GM12891 (cell line): ENCODE data around the gene TLR9.
"Not testable (repeated sequence)": the region's sequence is repeated elsewhere in the genome, so short reads cannot be mapped to it uniquely, and the experiment has no call there.

Source experiments
- DNase-seq: peaks from one replicate; pipeline ENCODE4 v3.0.0; 2011; ENCODE audit warnings: low spot score; ENCODE audit not compliant: insufficient read length
- FAIRE-seq: peaks from 2 replicates; lab custom pipeline; 2011; peaks lifted over from hg19 to GRCh38; lab: Jason Lieb, UNC
- PAX5 ChIP-seq: IDR thresholded peaks from 2 replicates; pipeline ENCODE4 v1.6.1; 2011; ENCODE audit warnings: low read length, moderate library complexity, mild to moderate bottlenecking; ENCODE audit not compliant: insufficient read depth, severe bottlenecking
- POLR2A ChIP-seq: IDR thresholded peaks from 2 replicates; pipeline ENCODE4 v1.6.1; 2011; ENCODE audit warnings: low read depth, low read length, control low read depth
- POLR2AphosphoS5 ChIP-seq: IDR thresholded peaks from 2 replicates; pipeline ENCODE4 v1.6.1; 2011; ENCODE audit warnings: low read depth, low read length, control low read depth
- POU2F2 ChIP-seq: IDR thresholded peaks from 2 replicates; pipeline ENCODE4 v1.6.1; 2011; ENCODE audit warnings: low read depth, mild to moderate bottlenecking, control low read depth, low read length, moderate library complexity
- SPI1 ChIP-seq: IDR thresholded peaks from 2 replicates; pipeline ENCODE4 v1.6.1; 2011; ENCODE audit warnings: low read depth, low read length, control low read depth
- TAF1 ChIP-seq: IDR thresholded peaks from 2 replicates; pipeline ENCODE4 v1.6.1; 2011; ENCODE audit warnings: low read depth, low read length, control low read depth

The TLR9 gene

GRCh38 chr3:52178537-52178936, 46.9 kb downstream of the TLR9 start:
- no peak for FAIRE-seq

GRCh38 chr3:52178126-52178525, 47.3 kb downstream of the TLR9 start:
- not testable (repeated sequence) for DNase-seq, FAIRE-seq

More at GRCh38 chr3:52178537-52178936, 46.9 kb downstream of the TLR9 start:
- TF ChIP-seq POU2F2 (no peak), PAX5 (no peak), POLR2A (no peak), POLR2AphosphoS5 (no peak), TAF1 (no peak)
- DNase-seq: no peak

- TF ChIP-seq POLR2AphosphoS5 (no peak), TAF1 (no peak), POLR2A (no peak), SPI1 (no peak), PAX5 (no peak), POU2F2 (no peak)
- DNase-seq (no peak), FAIRE-seq (no peak)
Observed at GRCh38 chr3:52177701-52178042, 47.8 kb downstream of the TLR9 start.

GRCh38 chr3:52176951-52177700, 48.3 kb downstream of the TLR9 start:
- TF ChIP-seq POLR2A (no peak), SPI1 (no peak), TAF1 (no peak), POU2F2 (no peak), PAX5 (no peak), POLR2AphosphoS5 (no peak)
- FAIRE-seq: no peak
- DNase-seq: no peak

- no peak for FAIRE-seq
Observed at GRCh38 chr3:52176180-52176752, 49.2 kb downstream of the TLR9 start.

GRCh38 chr3:52175416-52176179, 49.8 kb downstream of the TLR9 start:
- DNase-seq: no peak
- no peak for FAIRE-seq

More at GRCh38 chr3:52176180-52176752, 49.2 kb downstream of the TLR9 start:
- TF ChIP-seq POU2F2 (no peak), TAF1 (no peak), POLR2A (no peak), SPI1 (no peak), POLR2AphosphoS5 (no peak), PAX5 (no peak)
- no peak for DNase-seq

GRCh38 chr3:52174896-52175295, 50.5 kb downstream of the TLR9 start:
- DNase-seq (no peak), FAIRE-seq (no peak)
- TF ChIP-seq POU2F2 (no peak), PAX5 (no peak)

More at GRCh38 chr3:52175416-52176179, 49.8 kb downstream of the TLR9 start:
- no peak for TF ChIP-seq POLR2AphosphoS5
- TF ChIP-seq TAF1: no peak
- no peak for TF ChIP-seq POU2F2
- TF ChIP-seq POLR2A: no peak
- no peak for TF ChIP-seq PAX5
- no peak for TF ChIP-seq SPI1

- TF ChIP-seq POLR2A (no peak), POLR2AphosphoS5 (no peak), POU2F2 (no peak), SPI1 (no peak), TAF1 (no peak), PAX5 (no peak)
- no peak for FAIRE-seq
- no peak for DNase-seq
Observed at GRCh38 chr3:52173101-52173500, 52.3 kb downstream of the TLR9 start.

- DNase-seq (no peak), FAIRE-seq (no peak)
- TF ChIP-seq POLR2AphosphoS5: no peak
- no peak for TF ChIP-seq POU2F2
- TF ChIP-seq TAF1: no peak
- no peak for TF ChIP-seq POLR2A
- no peak for TF ChIP-seq SPI1
- TF ChIP-seq PAX5: no peak
Observed at GRCh38 chr3:52172262-52172757, 53.1 kb downstream of the TLR9 start.

- no peak for TF ChIP-seq TAF1
- TF ChIP-seq POLR2AphosphoS5: no peak
- TF ChIP-seq POLR2A: no peak
- no peak for TF ChIP-seq SPI1
- TF ChIP-seq PAX5: no peak
- no peak for FAIRE-seq
- DNase-seq: no peak
Observed at GRCh38 chr3:52171514-52172261, 53.8 kb downstream of the TLR9 start.
